ENCODE measurements around the gene SPTBN2. TPM values are rescaled to one million over a fixed set of nuclear protein-coding genes. Genes with fewer than 3 reads are reported as not detected.

SPTBN2 gene
- total RNA-seq, 1 donor from 2014 or later = 3.0 TPM

DNA sequence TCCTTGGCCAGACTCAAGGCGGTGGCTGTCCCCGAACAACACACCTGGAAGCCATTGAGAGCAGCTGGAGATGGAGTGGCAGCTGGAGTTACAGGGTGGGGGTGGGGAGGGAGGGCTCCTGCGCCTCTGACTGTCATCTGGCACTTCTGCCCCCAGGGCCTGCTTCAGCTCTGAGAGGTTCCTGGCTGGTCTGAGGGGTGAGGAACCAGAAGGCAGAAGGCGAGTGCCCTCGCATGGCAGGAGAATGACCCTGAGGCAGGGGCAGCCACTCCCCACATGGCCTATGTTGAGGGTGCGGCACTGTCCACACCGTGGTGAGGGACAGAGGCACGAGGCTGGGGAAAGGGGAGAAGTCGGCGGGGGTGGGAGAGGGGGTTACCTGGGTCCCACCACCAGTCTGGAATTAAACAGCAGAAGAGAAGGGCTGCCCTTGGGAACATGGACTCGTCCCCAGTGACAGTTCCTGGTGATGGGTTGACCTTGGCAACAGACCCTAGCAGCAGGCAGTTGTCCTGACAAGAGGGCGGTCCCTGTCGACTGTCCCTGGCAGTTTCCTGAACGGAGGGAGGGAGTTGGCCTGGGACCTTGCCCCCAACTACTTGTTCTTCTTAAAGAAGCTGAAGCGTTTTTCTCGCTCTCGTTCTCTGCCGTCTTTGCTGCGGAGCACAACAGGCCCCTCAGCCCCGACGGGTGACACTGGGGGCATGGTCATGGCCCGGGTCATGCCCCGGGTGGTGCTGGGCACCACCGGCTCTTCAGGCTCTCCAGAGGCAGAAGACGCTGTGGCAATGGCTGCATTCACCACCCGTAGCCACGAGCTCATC lies 43.5 kb downstream of the SPTBN2 start:
- ChIA-PET POLR2A (no interaction called here), CTCF (interaction anchor here (0.9 kb wide), 1 partner anchor 149 kb away, joined by 3 read pairs; no protein-coding TSS in a partner anchor)
- Mint-ChIP-seq H3K27ac (no peak overlapping the region), H3K9me3 (no peaks in the 10 kb centered on the region), H3K36me3 (ENCODE audit: low read depth) (no peaks in the 10 kb centered on the region), H3K27me3 (no peaks in the 10 kb centered on the region), H3K4me1 (no peaks in the 10 kb centered on the region), H3K4me3 (no peak overlapping the region)
- no peak for ATAC-seq (ENCODE audit: low read depth)
- intact Hi-C loops (cut with micrococcal nuclease) = no loop called here
- no peak for DNase-seq
- TF ChIP-seq CTCF (IDR thresholded peaks at IDR 0.05) = no peak

DNA sequence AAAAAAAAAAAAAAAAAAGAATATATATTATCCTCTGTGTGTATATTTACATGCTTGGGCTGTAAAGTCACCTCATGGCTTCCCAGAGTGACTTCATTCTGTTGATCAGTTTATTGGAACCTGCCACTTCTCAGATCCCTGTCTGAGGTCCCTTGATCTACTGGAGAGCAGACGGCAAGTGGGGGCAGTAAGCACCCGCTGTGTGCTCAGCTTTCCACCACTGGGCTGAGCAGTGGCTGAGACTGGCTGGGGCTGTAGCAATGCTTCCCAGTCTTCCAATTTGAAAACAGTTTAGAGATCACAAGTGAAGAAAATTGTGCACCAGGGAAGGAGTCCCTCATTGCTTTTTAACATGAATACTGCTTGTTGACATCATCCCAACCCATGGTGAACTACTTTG lies 44.4 kb downstream of the SPTBN2 start:
- TF ChIP-seq CTCF (IDR thresholded peaks at IDR 0.05) = no peak
- POLR2A ChIA-PET = no interaction called here
- H3K36me3 Mint-ChIP-seq (ENCODE audit: low read depth) = no peaks in the 10 kb centered on the region
- no peak overlapping the region for H3K27ac Mint-ChIP-seq
- CTCF ChIA-PET = no interaction called here
- intact Hi-C loops (cut with micrococcal nuclease) = no loop called here
- H3K9me3 Mint-ChIP-seq = no peaks in the 10 kb centered on the region
- H3K4me1 Mint-ChIP-seq = no peaks in the 10 kb centered on the region
- H3K27me3 Mint-ChIP-seq = no peaks in the 10 kb centered on the region
- ATAC-seq (ENCODE audit: low read depth) (no peak), DNase-seq (no peak)
- H3K4me3 Mint-ChIP-seq = no peak overlapping the region

DNA sequence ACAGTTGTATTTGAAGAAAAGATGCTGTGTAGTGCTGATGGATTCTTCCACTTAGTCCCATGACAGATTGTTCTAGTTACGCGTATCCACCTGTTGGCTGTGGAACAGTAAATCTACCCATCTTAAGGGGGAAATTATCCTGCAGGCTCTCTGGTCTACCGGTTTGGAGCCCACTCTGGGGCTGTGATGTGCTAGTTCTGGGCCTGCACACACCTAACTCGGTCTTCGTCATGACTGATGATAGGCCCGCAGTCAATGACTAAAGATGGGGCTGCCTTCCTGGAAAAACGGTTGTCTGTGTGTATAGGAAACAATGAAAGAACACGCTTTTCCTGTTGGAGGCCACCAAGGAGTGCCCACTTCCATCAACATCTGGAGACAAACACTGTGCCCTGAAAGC lies 45.1 kb downstream of the SPTBN2 start:
- intact Hi-C loops (cut with micrococcal nuclease) = no loop called here
- POLR2A ChIA-PET = no interaction called here

DNA sequence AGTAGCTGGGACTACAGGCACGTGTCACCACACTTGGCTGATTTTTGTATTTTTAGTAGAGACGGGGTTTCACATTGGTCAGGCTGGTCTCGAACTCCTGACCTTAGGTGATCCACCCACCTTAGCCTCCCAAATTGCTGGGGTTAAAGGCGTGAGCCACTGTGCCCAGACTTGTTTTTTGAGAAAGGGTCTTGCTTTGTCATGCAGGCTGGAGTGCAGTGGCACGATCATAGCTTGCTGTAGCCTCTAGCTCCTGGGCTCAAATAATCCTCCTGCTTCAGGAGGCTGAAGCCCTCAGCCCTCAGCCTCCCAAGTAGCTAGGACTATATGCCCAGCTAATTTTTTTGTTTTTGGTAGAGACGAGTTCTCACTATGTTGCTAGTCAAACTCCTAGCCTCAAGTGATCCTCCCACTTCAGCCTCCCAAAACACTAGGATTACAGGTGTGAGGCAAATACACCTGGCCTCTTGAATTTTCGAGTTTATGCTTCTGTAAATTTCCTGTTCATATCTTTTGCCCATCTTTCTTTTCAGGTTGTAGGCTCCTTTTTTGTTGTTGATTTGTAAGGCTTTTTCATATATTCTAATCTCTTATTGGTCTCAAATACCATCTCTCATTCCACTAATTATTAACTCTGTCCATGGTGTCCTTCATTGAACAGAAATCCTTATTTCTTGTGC lies 47.9 kb downstream of the SPTBN2 start:
- H3K36me3 Mint-ChIP-seq (ENCODE audit: low read depth) = peaks cover 8% of the 10 kb centered on the region
- H3K4me3 Mint-ChIP-seq = no peak overlapping the region
- H3K9me3 Mint-ChIP-seq = no peaks in the 10 kb centered on the region
- TF ChIP-seq CTCF (IDR thresholded peaks at IDR 0.05) = no peak
- ATAC-seq (ENCODE audit: low read depth) (no peak), DNase-seq (no peak)
- CTCF ChIA-PET = interaction anchor here (1.3 to 6.1 kb wide), 3 partner anchors 12 to 263 kb away, joined by 3 to 186 read pairs (median 4); no protein-coding TSS in a partner anchor
- H3K27me3 Mint-ChIP-seq = no peaks in the 10 kb centered on the region
- POLR2A ChIA-PET = no interaction called here
- intact Hi-C loops (cut with micrococcal nuclease) = no loop called here
- no peak overlapping the region for H3K27ac Mint-ChIP-seq
- peaks cover 18% of the 10 kb centered on the region for H3K4me1 Mint-ChIP-seq

More for the DNA sequence above, 45.1 kb downstream of the SPTBN2 start:
- Mint-ChIP-seq H3K27ac (no peak overlapping the region), H3K9me3 (no peaks in the 10 kb centered on the region), H3K4me3 (no peak overlapping the region), H3K36me3 (ENCODE audit: low read depth) (no peaks in the 10 kb centered on the region), H3K4me1 (no peaks in the 10 kb centered on the region), H3K27me3 (no peaks in the 10 kb centered on the region)
- CTCF ChIA-PET = no interaction called here
- TF ChIP-seq CTCF (IDR thresholded peaks at IDR 0.05) = no peak
- ATAC-seq (ENCODE audit: low read depth) (no peak), DNase-seq (no peak)
